Measurements from ENCODE around the gene EPB42.

Gene EPB42

GRCh38 chr15:43210172-43210745 lies 10.6 kb downstream of the EPB42 start:
- no peaks in the 10 kb centered on the region for H3K36me3 ChIP-seq (replicated peaks)
- in situ Hi-C loops (cut with HindIII; ENCODE audit: low pct_ligation_motif_present, low sequenced_read_pairs): no loop called here
- no peak overlapping the region for H3K27ac ChIP-seq

GRCh38 chr15:43209059-43209824 lies 11.6 kb downstream of the EPB42 start:
- Histone ChIP-seq H3K27ac (no peak overlapping the region), H3K27me3 (replicated peaks) (peaks cover 13% of the 10 kb centered on the region), H3K4me3 (ENCODE audit: low read depth, low read length) (no peak overlapping the region), H3K36me3 (replicated peaks) (no peaks in the 10 kb centered on the region)
- peak; percentile 42 for TF ChIP-seq CTCF (IDR thresholded peaks at IDR 0.05; ENCODE audit: low read depth, low read length, missing control alignments)
- DNase-seq: no peak
- in situ Hi-C loops (cut with HindIII; ENCODE audit: low pct_ligation_motif_present, low sequenced_read_pairs): no loop called here

More at GRCh38 chr15:43210172-43210745, 10.6 kb downstream of the EPB42 start:
- peaks cover 13% of the 10 kb centered on the region for H3K27me3 ChIP-seq (replicated peaks)
- no peak overlapping the region for H3K4me3 ChIP-seq (ENCODE audit: low read depth, low read length)
- no peak for TF ChIP-seq CTCF (IDR thresholded peaks at IDR 0.05; ENCODE audit: low read depth, low read length, missing control alignments)
- DNase-seq: no peak

GRCh38 chr15:43208052-43209002 lies 12.5 kb downstream of the EPB42 start:
- no peak overlapping the region for H3K4me3 ChIP-seq (ENCODE audit: low read depth, low read length)
- TF ChIP-seq CTCF (IDR thresholded peaks at IDR 0.05; ENCODE audit: low read depth, low read length, missing control alignments): no peak
- H3K36me3 ChIP-seq (replicated peaks): no peaks in the 10 kb centered on the region
- peaks cover 13% of the 10 kb centered on the region for H3K27me3 ChIP-seq (replicated peaks)
- in situ Hi-C loops (cut with HindIII; ENCODE audit: low pct_ligation_motif_present, low sequenced_read_pairs): no loop called here
- no peak overlapping the region for H3K27ac ChIP-seq
- DNase-seq: no peak

DNA sequence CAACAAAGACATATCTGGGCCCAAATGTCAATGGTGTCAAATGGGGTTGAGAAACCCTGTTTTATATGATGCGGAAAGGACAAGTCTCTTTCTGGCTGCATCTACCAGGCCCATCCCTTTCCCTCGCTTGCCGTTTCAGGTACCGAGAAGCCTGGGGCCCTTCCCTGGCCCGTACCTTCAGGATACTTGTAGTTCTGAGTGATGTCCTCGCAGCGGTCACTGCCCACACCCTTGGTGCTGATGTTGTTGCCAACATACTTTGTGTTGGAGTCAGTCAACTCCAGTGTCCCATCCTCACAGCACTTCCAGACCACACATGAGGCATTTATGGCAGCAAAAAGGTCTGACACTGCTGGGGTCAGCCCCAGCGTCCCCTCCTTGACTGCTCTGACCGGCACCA lies 13.8 kb downstream of the EPB42 start:
- Histone ChIP-seq H3K36me3 (replicated peaks) (no peaks in the 10 kb centered on the region), H3K4me3 (ENCODE audit: low read depth, low read length) (no peak overlapping the region), H3K27me3 (replicated peaks) (peaks cover 13% of the 10 kb centered on the region), H3K27ac (no peak overlapping the region)
- no peak for DNase-seq
- no peak for TF ChIP-seq CTCF (IDR thresholded peaks at IDR 0.05; ENCODE audit: low read depth, low read length, missing control alignments)
- in situ Hi-C loops (cut with HindIII; ENCODE audit: low pct_ligation_motif_present, low sequenced_read_pairs): no loop called here

- in situ Hi-C loops (cut with HindIII; ENCODE audit: low pct_ligation_motif_present, low sequenced_read_pairs): no loop called here
- H3K4me3 ChIP-seq (ENCODE audit: low read depth, low read length): no peak overlapping the region
- no peak overlapping the region for H3K27ac ChIP-seq
- no peak for TF ChIP-seq CTCF (IDR thresholded peaks at IDR 0.05; ENCODE audit: low read depth, low read length, missing control alignments)
- no peak for DNase-seq
- peaks cover 11% of the 10 kb centered on the region for H3K27me3 ChIP-seq (replicated peaks)
- no peaks in the 10 kb centered on the region for H3K36me3 ChIP-seq (replicated peaks)
Measured at GRCh38 chr15:43206054-43206453, 14.8 kb downstream of the EPB42 start.
